ENCODE data around the gene GPATCH3.

DNA sequence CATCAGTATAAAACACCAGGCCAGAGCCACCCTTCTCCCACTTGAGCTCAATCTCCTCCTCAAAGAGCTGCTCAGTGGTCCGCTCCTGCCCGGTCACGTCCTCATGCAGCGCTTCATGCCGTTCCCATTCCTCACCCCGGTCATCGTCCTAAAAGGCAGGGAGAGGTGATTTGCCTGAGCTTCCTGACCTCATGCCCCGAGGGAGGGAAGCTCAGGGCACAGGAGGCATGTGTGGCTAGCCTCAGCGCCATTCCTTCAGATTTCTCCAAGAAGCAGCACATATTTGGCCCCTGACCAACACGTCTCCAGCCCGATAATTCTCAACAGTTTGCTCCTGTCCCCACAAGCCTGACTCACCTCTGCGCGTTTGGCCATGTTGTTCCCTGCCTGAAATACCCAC is 6.0 kb downstream of the GPATCH3 start:
- TF ChIP-seq GATA2 (IDR thresholded peaks at IDR 0.05; ENCODE audit: low read depth, low read length) (no peak), GATA3 (IDR thresholded peaks at IDR 0.05; ENCODE audit: low read depth, low read length) (no peak)
